Vagina (tissue), 2 donors: ENCODE results near the gene ZNF613.

Experiments
- CTCF ChIP-seq, 3 experiments: fragments of 450-650 bp in 2 of 3; fragments of 200-600 bp in 1 of 3; sonication (generic) in 1 of 3; IDR thresholded peaks; one replicate each; pipeline ENCODE4 v1.5.1; 2017 to 2019; ENCODE audit warnings: antibody characterized with exemption in 3 of 3, mild to moderate bottlenecking in 2 of 3, moderate library complexity in 2 of 3
- POLR2A ChIP-seq, 2 donors: fragments of 450-650 bp; IDR thresholded peaks; one replicate each; pipeline ENCODE4 v1.6.1; 2017; ENCODE audit warnings: antibody characterized with exemption in 2 of 2, mild to moderate bottlenecking in 2 of 2, moderate library complexity in 2 of 2
- POLR2AphosphoS5 ChIP-seq, 2 donors: sonication (generic); formaldehyde crosslinking; IDR thresholded peaks; one replicate each; pipeline ENCODE4 v1.9.0; 2017; ENCODE audit warnings: antibody characterized with exemption in 2 of 2, mild to moderate bottlenecking in 2 of 2, low read depth in 1 of 2; ENCODE audit not compliant: insufficient read depth in 1 of 2

GRCh38 chr19:51901860-51902259 lies 25.4 kb upstream of the ZNF613 start:
- TF ChIP-seq CTCF (IDR thresholded peaks at IDR 0.05): no peak
- no peak for TF ChIP-seq POLR2A (IDR thresholded peaks at IDR 0.05)
- no peak for TF ChIP-seq POLR2AphosphoS5 (IDR thresholded peaks at IDR 0.05; ENCODE audit: insufficient read depth in 1 of 2, low read depth in 1 of 2)
